ENCODE data around the gene CPNE5.

Gene CPNE5

DNA sequence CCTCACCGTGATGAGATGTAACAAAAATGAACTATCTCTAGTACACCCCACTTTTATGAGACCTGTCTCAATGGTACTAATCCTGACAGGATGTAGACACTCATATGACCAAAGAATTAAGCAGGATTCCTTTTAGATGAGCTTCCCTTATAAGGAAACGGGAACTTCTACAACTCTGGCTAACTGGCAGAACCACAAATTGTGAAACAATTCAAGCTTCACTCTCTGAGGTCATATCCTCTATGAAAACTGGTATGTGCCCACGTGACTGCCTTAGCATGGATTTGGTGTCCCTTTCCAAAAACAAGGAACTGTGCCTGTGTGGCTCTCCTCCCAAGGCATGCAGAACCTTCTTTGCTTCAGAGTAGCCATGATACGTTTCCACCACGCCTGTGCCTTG is 14.1 kb upstream of the CPNE5 start:
- no peaks in the 10 kb centered on the region for H3K27me3 ChIP-seq
- H3K27ac ChIP-seq, result peak overlapping the region; percentile 86
- H3K9me3 ChIP-seq, result no peaks in the 10 kb centered on the region
- H3K4me1 ChIP-seq (ENCODE audit: control insufficient read depth in 1 of 2, insufficient read depth in 1 of 2, low read depth in 1 of 2, low read length in 1 of 2), result peaks cover 65 to 71% of the 10 kb centered on the region in 2 experiments
- TF ChIP-seq, protein P1, sequence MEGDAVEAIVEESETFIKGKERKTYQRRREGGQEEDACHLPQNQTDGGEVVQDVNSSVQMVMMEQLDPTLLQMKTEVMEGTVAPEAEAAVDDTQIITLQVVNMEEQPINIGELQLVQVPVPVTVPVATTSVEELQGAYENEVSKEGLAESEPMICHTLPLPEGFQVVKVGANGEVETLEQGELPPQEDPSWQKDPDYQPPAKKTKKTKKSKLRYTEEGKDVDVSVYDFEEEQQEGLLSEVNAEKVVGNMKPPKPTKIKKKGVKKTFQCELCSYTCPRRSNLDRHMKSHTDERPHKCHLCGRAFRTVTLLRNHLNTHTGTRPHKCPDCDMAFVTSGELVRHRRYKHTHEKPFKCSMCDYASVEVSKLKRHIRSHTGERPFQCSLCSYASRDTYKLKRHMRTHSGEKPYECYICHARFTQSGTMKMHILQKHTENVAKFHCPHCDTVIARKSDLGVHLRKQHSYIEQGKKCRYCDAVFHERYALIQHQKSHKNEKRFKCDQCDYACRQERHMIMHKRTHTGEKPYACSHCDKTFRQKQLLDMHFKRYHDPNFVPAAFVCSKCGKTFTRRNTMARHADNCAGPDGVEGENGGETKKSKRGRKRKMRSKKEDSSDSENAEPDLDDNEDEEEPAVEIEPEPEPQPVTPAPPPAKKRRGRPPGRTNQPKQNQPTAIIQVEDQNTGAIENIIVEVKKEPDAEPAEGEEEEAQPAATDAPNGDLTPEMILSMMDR (IDR thresholded peaks at IDR 0.05), result no peak
- H3K4me3 ChIP-seq (ENCODE audit: low read depth in 1 of 2, low read length in 1 of 2), result peak overlapping the region in 1 of 2 experiments; percentile 14
- peaks cover 5% of the 10 kb centered on the region for H3K36me3 ChIP-seq

GRCh38 chr6:36852481-36853147 is 13.4 kb upstream of the CPNE5 start:
- Histone ChIP-seq H3K4me3 (ENCODE audit: low read depth in 1 of 2, low read length in 1 of 2) (peak overlapping the region in 1 of 2 experiments; percentile 14), H3K27me3 (no peaks in the 10 kb centered on the region), H3K36me3 (peaks cover 5% of the 10 kb centered on the region), H3K27ac (peak overlapping the region; percentile 86), H3K9me3 (no peaks in the 10 kb centered on the region), H3K4me1 (ENCODE audit: control insufficient read depth in 1 of 2, insufficient read depth in 1 of 2, low read depth in 1 of 2, low read length in 1 of 2) (peaks cover 65 to 71% of the 10 kb centered on the region in 2 experiments)
- TF ChIP-seq, protein P1 (IDR thresholded peaks at IDR 0.05), result no peak

DNA sequence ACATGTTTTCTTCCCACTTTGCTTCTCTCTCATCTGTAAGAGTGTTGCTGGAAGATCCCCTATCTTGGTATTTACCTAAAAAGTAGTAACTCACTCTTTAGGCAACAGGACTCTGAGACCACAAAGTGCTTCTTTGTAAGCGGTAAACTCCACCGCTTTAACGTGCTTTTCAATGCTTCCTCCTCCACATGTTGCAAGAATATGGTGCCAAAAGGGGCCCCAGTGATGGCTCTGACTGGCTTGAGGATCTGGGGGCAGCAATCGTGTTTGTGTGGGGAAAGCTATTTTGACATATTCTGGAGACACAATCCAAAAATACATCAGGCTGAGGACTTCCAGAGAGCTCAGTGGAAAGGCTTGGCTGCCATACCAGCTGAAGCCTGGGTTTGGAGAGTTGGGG is 12.4 kb upstream of the CPNE5 start:
- H3K27ac ChIP-seq, result peak overlapping the region; percentile 86
- H3K36me3 ChIP-seq, result peaks cover 5% of the 10 kb centered on the region
- H3K4me3 ChIP-seq (ENCODE audit: low read depth in 1 of 2, low read length in 1 of 2), result no peak overlapping the region
- H3K9me3 ChIP-seq, result no peaks in the 10 kb centered on the region
- no peaks in the 10 kb centered on the region for H3K27me3 ChIP-seq
- H3K4me1 ChIP-seq (ENCODE audit: control insufficient read depth in 1 of 2, insufficient read depth in 1 of 2, low read depth in 1 of 2, low read length in 1 of 2), result peaks cover 65 to 71% of the 10 kb centered on the region in 2 experiments
- TF ChIP-seq, protein P1 (IDR thresholded peaks at IDR 0.05), result no peak

DNA sequence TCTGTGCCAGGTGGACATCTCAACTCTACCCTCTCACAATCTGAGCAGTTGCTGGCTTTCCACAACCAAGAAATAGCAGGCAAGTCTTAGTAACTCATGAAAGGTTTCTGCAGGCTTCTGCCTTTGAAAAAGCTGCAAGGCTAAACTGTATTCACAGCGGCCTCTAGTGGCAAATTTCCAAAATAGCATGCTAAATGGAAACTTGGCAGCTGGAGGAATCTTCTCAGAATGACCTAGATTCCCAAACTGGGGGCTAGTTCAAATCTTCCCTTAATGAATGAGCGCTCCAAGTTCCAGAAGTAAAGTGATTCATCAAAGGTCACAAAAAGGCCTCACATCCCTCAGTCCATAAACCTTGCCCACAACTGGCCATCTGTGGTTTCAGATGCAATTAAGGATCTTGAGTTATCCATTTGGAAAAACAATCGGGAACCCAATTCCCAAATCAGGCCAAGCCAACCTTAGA is 11.9 kb upstream of the CPNE5 start:
- H3K27me3 ChIP-seq, result no peaks in the 10 kb centered on the region
- peaks cover 5% of the 10 kb centered on the region for H3K36me3 ChIP-seq
- no peaks in the 10 kb centered on the region for H3K9me3 ChIP-seq
- no peak overlapping the region for H3K4me3 ChIP-seq (ENCODE audit: low read depth in 1 of 2, low read length in 1 of 2)
- H3K27ac ChIP-seq, result peak overlapping the region; percentile 86
- peaks cover 65 to 71% of the 10 kb centered on the region in 2 experiments for H3K4me1 ChIP-seq (ENCODE audit: control insufficient read depth in 1 of 2, insufficient read depth in 1 of 2, low read depth in 1 of 2, low read length in 1 of 2)
- TF ChIP-seq, protein P1 (IDR thresholded peaks at IDR 0.05), result peak; percentile 87

- Histone ChIP-seq H3K36me3 (no peaks in the 10 kb centered on the region), H3K27me3 (no peaks in the 10 kb centered on the region), H3K9me3 (no peaks in the 10 kb centered on the region), H3K4me3 (ENCODE audit: low read depth in 1 of 2, low read length in 1 of 2) (peak overlapping the region in 1 of 2 experiments; percentile 16), H3K4me1 (ENCODE audit: control insufficient read depth in 1 of 2, insufficient read depth in 1 of 2, low read depth in 1 of 2, low read length in 1 of 2) (peaks cover 65 to 67% of the 10 kb centered on the region in 2 experiments), H3K27ac (peak overlapping the region; percentile 66)
- TF ChIP-seq, protein P1 (IDR thresholded peaks at IDR 0.05), result no peak
These were observed 10.8 kb upstream of the CPNE5 start for GRCh38 chr6:36850021-36850420.

Data from neutrophil (primary cell).